ENCODE results near the gene ZNF536.

ZNF536 gene

GRCh38 chr19:30335306-30335886 lies 36.8 kb upstream of the ZNF536 start:
- no peak overlapping the region for H3K4me3 ChIP-seq (ENCODE audit: low read depth, low read length)
- no peak for TF ChIP-seq CTCF (IDR thresholded peaks at IDR 0.05; ENCODE audit: borderline replicate concordance, insufficient read depth, low read depth, low read length)

GRCh38 chr19:30336290-30336689 lies 35.9 kb upstream of the ZNF536 start:
- TF ChIP-seq CTCF (IDR thresholded peaks at IDR 0.05; ENCODE audit: borderline replicate concordance, insufficient read depth, low read depth, low read length), result no peak

GRCh38 chr19:30338041-30338456 lies 34.1 kb upstream of the ZNF536 start:
- TF ChIP-seq CTCF (IDR thresholded peaks at IDR 0.05; ENCODE audit: borderline replicate concordance, insufficient read depth, low read depth, low read length), result no peak
- no peak overlapping the region for H3K4me3 ChIP-seq (ENCODE audit: low read depth, low read length)

More at GRCh38 chr19:30336290-30336689, 35.9 kb upstream of the ZNF536 start:
- H3K4me3 ChIP-seq (ENCODE audit: low read depth, low read length), result no peak overlapping the region

GRCh38 chr19:30338878-30339623 lies 33.1 kb upstream of the ZNF536 start:
- H3K4me3 ChIP-seq (ENCODE audit: low read depth, low read length), result no peak overlapping the region
- TF ChIP-seq CTCF (IDR thresholded peaks at IDR 0.05; ENCODE audit: borderline replicate concordance, insufficient read depth, low read depth, low read length), result no peak

GRCh38 chr19:30339624-30340525 lies 32.3 kb upstream of the ZNF536 start:
- no peak overlapping the region for H3K4me3 ChIP-seq (ENCODE audit: low read depth, low read length)
- TF ChIP-seq CTCF (IDR thresholded peaks at IDR 0.05; ENCODE audit: borderline replicate concordance, insufficient read depth, low read depth, low read length), result no peak

- H3K4me3 ChIP-seq (ENCODE audit: low read depth, low read length), result no peak overlapping the region
- TF ChIP-seq CTCF (IDR thresholded peaks at IDR 0.05; ENCODE audit: borderline replicate concordance, insufficient read depth, low read depth, low read length), result no peak
These were observed 31.2 kb upstream of the ZNF536 start for GRCh38 chr19:30340771-30341561.
